LNCaP clone FGC (cell line): ENCODE results near the gene CDS1.

Source experiments
- DNase-seq: peaks from one replicate; pipeline ENCODE4 v3.0.0-alpha.2; 2011; ENCODE audit warnings: low read depth
- H3K4me3 ChIP-seq: 2 replicates; pipeline ENCODE4 v1.5.1; 2011; ENCODE audit warnings: mild to moderate bottlenecking, low read depth, low read length, control low read depth
- CTCF ChIP-seq: IDR thresholded peaks from 2 replicates; pipeline ENCODE4 v1.5.1; 2012; ENCODE audit warnings: mild to moderate bottlenecking; ENCODE audit not compliant: control insufficient read depth, insufficient read depth; ENCODE audit errors: extremely low read depth

The CDS1 gene

GRCh38 chr4:84565951-84566350 lies 17.0 kb upstream of the CDS1 start:
- TF ChIP-seq CTCF: no peak
- DNase-seq: no peak
- no peak overlapping the region for H3K4me3 ChIP-seq

- H3K4me3 ChIP-seq: no peak overlapping the region
- no peak for DNase-seq
- TF ChIP-seq CTCF: no peak
Measured at GRCh38 chr4:84568496-84568895, 14.4 kb upstream of the CDS1 start.

GRCh38 chr4:84569009-84569408 lies 13.9 kb upstream of the CDS1 start:
- TF ChIP-seq CTCF: no peak
- no peak for DNase-seq
- H3K4me3 ChIP-seq: no peak overlapping the region

GRCh38 chr4:84573385-84574068 lies 9.4 kb upstream of the CDS1 start:
- no peak overlapping the region for H3K4me3 ChIP-seq
- TF ChIP-seq CTCF: no peak
- no peak for DNase-seq

- no peak for TF ChIP-seq CTCF
- no peak for DNase-seq
- H3K4me3 ChIP-seq: no peak overlapping the region
Measured at GRCh38 chr4:84574069-84574720, 8.7 kb upstream of the CDS1 start.

- DNase-seq: peak; percentile 32
- H3K4me3 ChIP-seq: no peak overlapping the region
Measured at GRCh38 chr4:84578540-84579402, 4.2 kb upstream of the CDS1 start.

More at GRCh38 chr4:84578540-84579402, 4.2 kb upstream of the CDS1 start:
- peak; percentile 74 for TF ChIP-seq CTCF
